Karpas-422 (cell line): ENCODE results near the gene MAF. TPM values are rescaled to one million over a fixed set of nuclear protein-coding genes. Genes with fewer than 3 reads are reported as not detected.

Source experiments
- DNase-seq: peaks from one replicate; pipeline ENCODE4 v3.0.0-alpha.2; 2015
- H2AFZ ChIP-seq: fragments of 200-600 bp; sonication (generic); 2 replicates; pipeline ENCODE4 v1.6.1; 2014; ENCODE audit warnings: antibody characterized with exemption, low read length, mixed read lengths
- H3K27ac ChIP-seq: fragments of 200-600 bp; sonication (generic); 2 replicates; pipeline ENCODE4 v1.5.1; 2014; ENCODE audit warnings: mild to moderate bottlenecking, low read length, moderate library complexity
- H3K27me3 ChIP-seq: fragments of 200-600 bp; sonication (generic); 2 replicates; pipeline ENCODE4 v1.6.1; 2014; ENCODE audit warnings: low read length, mixed read lengths
- H3K36me3 ChIP-seq: fragments of 200-600 bp; sonication (generic); 2 replicates; pipeline ENCODE4 v1.6.1; 2014; ENCODE audit warnings: low read length, mixed read lengths; ENCODE audit not compliant: insufficient read depth
- H3K4me1 ChIP-seq: fragments of 200-600 bp; sonication (generic); 2 replicates; pipeline ENCODE4 v1.6.1; 2014; ENCODE audit warnings: mild to moderate bottlenecking, low read length, mixed read lengths
- H3K4me2 ChIP-seq: fragments of 200-600 bp; sonication (generic); 2 replicates; pipeline ENCODE4 v1.6.1; 2014; ENCODE audit warnings: low read length, low read depth, mild to moderate bottlenecking; ENCODE audit not compliant: poor library complexity, severe bottlenecking
- H3K4me3 ChIP-seq: fragments of 200-600 bp; sonication (generic); 2 replicates; pipeline ENCODE4 v1.5.1; 2014; ENCODE audit warnings: mild to moderate bottlenecking, antibody characterized with exemption, low read length, mixed read lengths
- H3K79me2 ChIP-seq: fragments of 200-600 bp; sonication (generic); 2 replicates; pipeline ENCODE4 v1.6.1; 2014; ENCODE audit warnings: mild to moderate bottlenecking, low read length, mixed read lengths
- H3K9ac ChIP-seq: fragments of 200-600 bp; sonication (generic); 2 replicates; pipeline ENCODE4 v1.6.0; 2014; ENCODE audit warnings: low read length
- H3K9me2 ChIP-seq: fragments of 200-600 bp; sonication (generic), shearing (Covaris generic); replicated peaks from 2 replicates; pipeline ENCODE4 v1.6.0; 2014; ENCODE audit warnings: mild to moderate bottlenecking, low read length, moderate library complexity; ENCODE audit not compliant: insufficient read depth
- H3K9me3 ChIP-seq: fragments of 300-700, 200-600 bp; sonication (generic); 2 replicates; pipeline ENCODE4 v1.6.1; 2014; ENCODE audit warnings: low read length, mixed read lengths
- H4K20me1 ChIP-seq: fragments of 200-600 bp; sonication (generic); 2 replicates; pipeline ENCODE4 v1.6.1; 2014; ENCODE audit warnings: mild to moderate bottlenecking, antibody characterized with exemption, low read length, low read depth; ENCODE audit not compliant: insufficient read depth
- total RNA-seq: library from RNA; depleted of rRNA; stranded (reverse); fragments of >200 nt; shearing (Covaris generic); gene quantifications from 2 replicates; pipeline ENCODE4 v1.2.3, GENCODE V29; 2014; ENCODE audit warnings: low replicate concordance

MAF gene
- total RNA-seq, 1 experiment from 2014 or later = not detected

- no peak overlapping the region for H3K9ac ChIP-seq
- H3K36me3 ChIP-seq = no peaks in the 10 kb centered on the region
- no peak overlapping the region for H3K27ac ChIP-seq
These were observed 22.5 kb upstream of the MAF start for GRCh38 chr16:79623062-79623461.

DNA sequence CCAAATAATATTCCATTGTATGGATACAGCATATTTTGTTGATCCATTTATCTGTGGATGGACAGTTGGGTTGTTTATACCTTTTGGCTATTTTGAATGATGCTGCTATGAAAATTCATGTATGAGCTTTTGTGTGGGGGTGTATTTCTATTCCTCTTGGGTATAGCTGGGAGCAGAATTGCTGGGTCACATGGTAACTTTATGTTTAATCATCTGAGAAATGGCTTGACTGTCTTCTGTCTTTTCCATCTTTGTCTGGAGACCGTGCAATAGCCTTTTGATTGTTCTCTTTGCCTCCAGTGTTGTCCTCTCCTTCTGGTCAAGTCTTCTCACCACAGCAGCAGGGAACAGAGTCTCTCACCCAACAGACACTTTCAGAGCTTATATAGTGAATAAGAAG lies 20.5 kb upstream of the MAF start:
- Histone ChIP-seq H3K27ac (no peak overlapping the region), H3K4me2 (no peak overlapping the region), H3K4me1 (no peaks in the 10 kb centered on the region), H2AFZ (no peak overlapping the region), H3K9me3 (no peaks in the 10 kb centered on the region), H3K4me3 (no peak overlapping the region), H4K20me1 (no peaks in the 10 kb centered on the region), H3K9ac (no peak overlapping the region), H3K9me2 (no peaks in the 10 kb centered on the region), H3K27me3 (no peaks in the 10 kb centered on the region; the same call in 1 of the 2 replicates), H3K79me2 (no peaks in the 10 kb centered on the region), H3K36me3 (no peaks in the 10 kb centered on the region)
- no peak for DNase-seq

More at GRCh38 chr16:79623062-79623461, 22.5 kb upstream of the MAF start:
- Histone ChIP-seq H3K4me2 (no peak overlapping the region), H4K20me1 (no peaks in the 10 kb centered on the region), H2AFZ (no peak overlapping the region), H3K9me2 (no peaks in the 10 kb centered on the region), H3K9me3 (no peaks in the 10 kb centered on the region), H3K4me3 (no peak overlapping the region), H3K27me3 (no peaks in the 10 kb centered on the region; the same call in 1 of the 2 replicates), H3K4me1 (no peaks in the 10 kb centered on the region), H3K79me2 (no peaks in the 10 kb centered on the region)
- no peak for DNase-seq

DNA sequence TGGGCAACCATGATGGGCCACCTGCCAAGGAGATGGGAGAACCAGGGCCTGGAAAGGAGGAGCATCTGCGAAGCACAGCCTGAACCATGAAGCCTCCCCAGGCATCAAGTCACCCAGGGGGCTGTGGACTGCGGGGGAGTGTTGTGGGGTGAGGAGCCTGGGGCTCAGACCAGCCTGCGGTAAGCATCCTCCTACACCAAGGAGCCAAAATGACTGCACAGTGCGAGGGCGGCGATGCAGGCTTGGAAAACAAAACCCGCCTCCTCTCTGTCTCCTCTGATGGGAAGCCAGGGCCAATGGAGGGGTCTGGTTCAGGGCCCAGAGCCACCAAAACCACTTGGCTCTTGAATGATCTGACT lies 18.1 kb upstream of the MAF start:
- no peak overlapping the region for H2AFZ ChIP-seq
- H3K9me2 ChIP-seq = no peaks in the 10 kb centered on the region
- H3K4me3 ChIP-seq = no peak overlapping the region
- H3K79me2 ChIP-seq = no peaks in the 10 kb centered on the region
- no peak overlapping the region for H3K27ac ChIP-seq
- H4K20me1 ChIP-seq = no peaks in the 10 kb centered on the region
- no peak overlapping the region for H3K9ac ChIP-seq
- DNase-seq = no peak
- H3K9me3 ChIP-seq = no peaks in the 10 kb centered on the region
- H3K27me3 ChIP-seq = no peaks in the 10 kb centered on the region; the same call in 1 of the 2 replicates
- no peaks in the 10 kb centered on the region for H3K4me1 ChIP-seq
- no peaks in the 10 kb centered on the region for H3K36me3 ChIP-seq
- H3K4me2 ChIP-seq = no peak overlapping the region

DNA sequence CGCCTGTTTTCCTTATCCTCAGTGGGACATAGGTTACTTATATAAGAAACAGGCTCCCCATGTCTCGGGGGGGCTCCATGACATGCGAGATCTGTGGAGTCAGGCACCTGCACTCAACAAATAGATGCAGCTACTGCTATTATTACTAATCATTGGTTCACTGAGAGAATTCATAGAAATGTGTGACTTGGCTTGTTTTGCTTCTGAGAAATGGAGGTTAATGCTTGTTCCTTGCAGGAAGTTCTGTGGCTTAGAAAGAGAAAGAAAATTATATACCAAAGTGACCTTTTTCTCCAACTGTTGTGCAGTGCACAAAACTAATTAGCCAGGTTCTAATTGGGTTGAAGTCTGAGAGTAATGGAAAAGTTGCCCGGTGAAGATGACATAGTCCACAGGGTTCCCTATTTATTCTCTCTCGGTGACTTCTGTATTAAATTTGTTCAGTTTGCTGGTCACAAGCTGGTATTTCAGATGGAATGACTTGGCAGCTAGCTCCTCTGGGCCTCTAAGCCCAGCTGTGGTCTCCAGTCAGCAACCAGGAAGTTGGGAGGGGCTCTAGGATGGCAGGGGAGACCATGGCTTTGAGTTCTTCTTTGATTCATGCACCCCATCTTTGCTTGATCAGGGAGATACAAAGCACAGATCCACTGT lies 17.6 kb upstream of the MAF start:
- H2AFZ ChIP-seq = no peak overlapping the region
- H3K79me2 ChIP-seq = no peaks in the 10 kb centered on the region
- no peaks in the 10 kb centered on the region for H3K4me1 ChIP-seq
- no peaks in the 10 kb centered on the region for H3K9me2 ChIP-seq
- H3K4me3 ChIP-seq = no peak overlapping the region
- no peaks in the 10 kb centered on the region for H4K20me1 ChIP-seq
- no peaks in the 10 kb centered on the region for H3K36me3 ChIP-seq
- no peak for DNase-seq
- H3K27ac ChIP-seq = no peak overlapping the region
- H3K9me3 ChIP-seq = no peaks in the 10 kb centered on the region
- no peak overlapping the region for H3K4me2 ChIP-seq
- H3K9ac ChIP-seq = no peak overlapping the region
- no peaks in the 10 kb centered on the region; the same call in 1 of the 2 replicates for H3K27me3 ChIP-seq

- no peaks in the 10 kb centered on the region for H3K36me3 ChIP-seq
- H3K79me2 ChIP-seq = no peaks in the 10 kb centered on the region
- no peaks in the 10 kb centered on the region for H3K9me3 ChIP-seq
- no peak overlapping the region for H3K4me3 ChIP-seq
- H3K9me2 ChIP-seq = no peaks in the 10 kb centered on the region
- H4K20me1 ChIP-seq = no peaks in the 10 kb centered on the region
- no peaks in the 10 kb centered on the region for H3K4me1 ChIP-seq
- H3K9ac ChIP-seq = no peak overlapping the region
- DNase-seq = no peak
- no peak overlapping the region for H3K27ac ChIP-seq
- no peak overlapping the region for H3K4me2 ChIP-seq
- H3K27me3 ChIP-seq = no peaks in the 10 kb centered on the region
- no peak overlapping the region for H2AFZ ChIP-seq
These were observed 12.5 kb upstream of the MAF start for GRCh38 chr16:79613009-79613408.

DNA sequence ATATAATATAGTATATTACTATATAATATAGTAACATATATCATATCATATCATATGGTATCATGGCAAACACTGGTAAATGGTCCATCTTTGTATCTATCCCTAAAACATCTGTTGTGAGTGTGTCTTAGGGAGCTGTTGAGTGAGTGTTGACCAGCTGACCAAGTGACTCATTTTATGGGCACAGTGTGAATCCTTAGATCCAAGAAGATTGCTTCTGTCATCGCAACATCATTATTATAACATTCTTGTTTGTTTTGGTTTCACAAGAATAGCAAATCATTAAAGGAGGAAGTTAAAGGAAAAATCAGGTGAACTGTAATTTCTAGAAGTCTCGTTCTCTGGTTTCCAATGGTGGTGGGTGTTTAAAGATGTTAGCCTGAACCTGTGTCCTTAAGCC lies 11.7 kb upstream of the MAF start:
- Histone ChIP-seq H3K9ac (no peak overlapping the region), H3K4me3 (no peak overlapping the region), H3K79me2 (no peaks in the 10 kb centered on the region), H2AFZ (no peak overlapping the region), H3K36me3 (no peaks in the 10 kb centered on the region), H3K27me3 (no peaks in the 10 kb centered on the region), H3K9me3 (no peaks in the 10 kb centered on the region), H3K4me1 (no peaks in the 10 kb centered on the region), H3K4me2 (no peak overlapping the region), H3K9me2 (no peaks in the 10 kb centered on the region), H4K20me1 (no peaks in the 10 kb centered on the region), H3K27ac (no peak overlapping the region)
- no peak for DNase-seq

GRCh38 chr16:79610771-79611170 lies 10.2 kb upstream of the MAF start:
- no peak overlapping the region for H3K9ac ChIP-seq
- H3K4me1 ChIP-seq = no peaks in the 10 kb centered on the region
- no peaks in the 10 kb centered on the region for H3K9me3 ChIP-seq
- no peaks in the 10 kb centered on the region for H4K20me1 ChIP-seq
- H3K4me3 ChIP-seq = no peak overlapping the region
- H3K79me2 ChIP-seq = no peaks in the 10 kb centered on the region
- DNase-seq = no peak
- H3K9me2 ChIP-seq = no peaks in the 10 kb centered on the region
- H2AFZ ChIP-seq = no peak overlapping the region
- no peaks in the 10 kb centered on the region for H3K36me3 ChIP-seq
- no peak overlapping the region for H3K4me2 ChIP-seq
- H3K27ac ChIP-seq = no peak overlapping the region
- no peaks in the 10 kb centered on the region for H3K27me3 ChIP-seq

GRCh38 chr16:79609861-79610260 lies 9.3 kb upstream of the MAF start:
- H3K4me3 ChIP-seq = no peak overlapping the region
- H3K9me3 ChIP-seq = no peaks in the 10 kb centered on the region

More at GRCh38 chr16:79609861-79610260, 9.3 kb upstream of the MAF start:
- Histone ChIP-seq H3K9me2 (no peaks in the 10 kb centered on the region), H3K27ac (no peak overlapping the region), H2AFZ (no peak overlapping the region), H3K9ac (no peak overlapping the region), H3K27me3 (no peaks in the 10 kb centered on the region), H3K79me2 (no peaks in the 10 kb centered on the region), H3K4me2 (no peak overlapping the region), H4K20me1 (no peaks in the 10 kb centered on the region), H3K36me3 (no peaks in the 10 kb centered on the region), H3K4me1 (no peaks in the 10 kb centered on the region)
- no peak for DNase-seq
